Fibroblast of skin of left quadriceps (primary cell): ENCODE measurements around the gene SLC18A2.
"Not testable (repeated sequence)": the region's sequence is repeated elsewhere in the genome, so short reads cannot be mapped to it uniquely, and the experiment has no call there.

ENCODE experiments used
- DNase-seq, 2 experiments: peaks; one replicate each; pipeline ENCODE4 v3.0.0-alpha.2; 2013; ENCODE audit warnings: low read depth in 2 of 2

SLC18A2 gene

DNA sequence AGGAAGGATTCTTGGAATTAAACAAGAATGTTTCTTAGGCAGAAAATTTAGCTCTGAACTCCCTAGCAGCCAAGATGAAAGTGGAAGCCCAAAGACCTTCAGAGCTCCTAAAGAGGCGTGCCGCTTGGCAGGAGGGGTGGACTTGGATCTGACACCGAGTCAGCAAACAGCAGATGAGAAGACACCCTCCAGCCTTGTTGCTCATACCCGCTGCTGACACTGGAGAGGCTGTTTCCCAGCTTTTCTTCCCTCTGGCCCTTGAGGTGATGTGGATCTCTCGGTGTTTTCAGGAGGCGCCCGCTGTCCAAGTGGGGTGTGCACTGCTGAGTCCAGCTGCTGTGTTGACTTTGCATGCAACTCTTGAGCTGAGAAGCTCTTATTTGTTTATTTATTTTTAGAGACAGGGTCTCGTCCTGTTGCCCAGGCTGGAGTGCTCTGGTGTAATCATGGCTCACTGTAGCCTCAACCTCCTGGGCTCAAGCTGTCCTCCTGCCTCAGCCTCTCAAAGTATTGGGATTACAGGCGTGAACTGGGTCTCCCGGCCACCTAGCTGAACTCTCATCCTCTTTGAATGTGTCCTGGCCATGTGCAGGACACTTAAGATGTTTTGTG is 21.5 kb downstream of the SLC18A2 start:
- no peak for DNase-seq

DNA sequence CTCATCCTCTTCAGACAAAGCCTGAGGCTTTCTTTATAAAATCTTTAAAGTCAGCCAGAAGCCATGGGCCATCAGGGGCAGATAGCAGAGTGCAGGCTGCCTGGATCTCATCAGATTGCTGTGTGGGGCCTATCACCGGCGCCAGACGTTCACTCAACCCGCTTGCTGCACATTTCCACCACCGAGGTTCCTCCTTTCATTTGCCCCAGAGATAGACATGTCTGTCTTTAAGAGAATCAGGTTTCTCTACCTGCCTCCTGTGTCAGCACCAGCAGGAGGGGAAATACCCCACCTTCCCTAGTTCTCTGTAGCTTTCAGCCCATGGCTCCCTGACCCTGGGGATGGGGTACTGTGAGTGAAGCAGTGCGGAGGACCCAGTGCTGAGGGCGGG is 22.0 kb downstream of the SLC18A2 start:
- DNase-seq: no peak

DNA sequence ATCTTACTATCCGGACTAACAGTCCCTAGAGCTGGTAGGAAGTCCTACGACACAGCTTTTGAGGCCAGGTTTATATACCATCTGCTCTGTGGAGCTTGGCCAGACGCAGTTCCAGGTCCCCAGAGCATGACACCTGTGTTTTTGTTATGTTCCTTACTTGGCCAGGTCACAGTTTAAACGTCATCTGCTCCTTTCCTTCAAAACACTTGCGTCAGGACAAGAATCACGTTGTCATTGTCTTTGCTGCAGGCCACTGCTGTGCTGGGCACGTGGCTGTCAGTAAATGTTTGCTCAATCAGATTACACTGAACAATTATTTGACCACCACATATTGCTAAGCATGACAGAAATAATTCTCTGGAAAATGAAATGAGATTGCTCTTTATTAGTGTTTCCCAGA is 23.9 kb downstream of the SLC18A2 start:
- DNase-seq: no peak

DNA sequence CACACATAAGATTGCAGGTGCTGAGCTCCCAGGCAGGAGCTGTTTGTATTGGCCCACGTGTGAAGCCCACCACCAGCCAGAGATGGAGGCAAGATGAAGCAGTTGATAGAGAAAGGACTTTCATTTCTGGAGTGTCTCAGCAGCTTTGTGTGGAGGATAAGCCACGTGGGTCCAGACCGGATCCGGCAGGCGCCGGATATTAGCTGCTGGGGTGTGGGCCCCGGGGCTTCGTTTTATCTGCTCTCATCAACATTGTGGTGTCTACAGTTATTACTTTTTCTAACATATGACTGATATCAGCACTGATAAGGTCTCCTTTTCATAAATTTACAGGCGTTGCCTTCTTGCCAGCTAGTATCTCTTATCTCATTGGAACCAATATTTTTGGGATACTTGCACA is 25.5 kb downstream of the SLC18A2 start:
- DNase-seq: no peak

DNA sequence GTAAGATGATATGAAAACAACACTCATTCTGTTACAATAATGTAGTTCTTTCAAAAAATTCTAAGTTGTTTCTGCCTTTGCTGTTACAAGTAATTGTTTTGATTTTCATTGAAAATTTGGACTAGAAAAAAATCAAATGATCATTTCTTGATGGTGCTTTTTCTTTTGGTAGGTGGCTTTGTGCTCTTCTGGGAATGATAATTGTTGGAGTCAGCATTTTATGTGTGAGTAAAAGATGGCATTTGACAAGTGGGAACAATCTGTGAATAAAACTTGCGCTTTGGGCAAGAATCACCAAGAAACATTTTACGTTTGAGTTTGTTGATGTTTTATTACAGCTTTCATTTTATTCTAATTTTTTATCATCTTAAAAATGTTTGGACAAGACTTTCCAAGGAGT is 25.9 kb downstream of the SLC18A2 start:
- DNase-seq: no peak

DNA sequence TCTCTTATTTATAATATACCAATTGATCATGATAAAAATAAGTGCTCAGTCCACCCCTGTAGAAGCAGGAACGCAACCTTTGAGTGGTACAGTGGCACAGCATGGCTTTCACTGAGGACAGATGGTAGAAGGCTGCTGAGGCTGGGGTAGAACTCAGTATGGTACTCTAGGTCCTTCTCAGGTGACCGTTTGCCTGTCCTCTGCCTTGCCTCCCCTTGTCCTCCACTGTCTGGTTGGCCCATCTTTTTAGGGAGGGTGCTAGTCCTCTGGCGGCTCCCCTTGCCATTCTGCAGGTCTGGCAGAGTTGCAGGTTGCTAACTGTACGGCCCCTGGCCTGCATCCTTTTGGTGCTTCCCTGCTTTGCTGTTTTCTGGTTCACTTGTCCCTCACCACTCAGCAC is 27.3 kb downstream of the SLC18A2 start:
- no peak for DNase-seq

DNA sequence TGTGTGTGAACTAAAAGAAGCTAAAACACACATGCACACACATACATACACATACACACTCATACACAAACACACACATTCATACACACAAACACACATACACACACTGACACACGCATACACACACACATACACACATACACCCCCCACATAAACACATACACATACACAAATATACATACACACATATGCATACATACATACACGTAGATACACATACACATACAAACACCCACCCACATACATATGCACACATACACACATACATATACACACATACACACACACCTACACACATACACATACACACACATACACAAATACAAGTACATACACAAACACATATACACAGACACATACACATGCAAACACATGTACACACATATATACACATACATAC is 28.0 kb downstream of the SLC18A2 start:
- no peak for DNase-seq

DNA sequence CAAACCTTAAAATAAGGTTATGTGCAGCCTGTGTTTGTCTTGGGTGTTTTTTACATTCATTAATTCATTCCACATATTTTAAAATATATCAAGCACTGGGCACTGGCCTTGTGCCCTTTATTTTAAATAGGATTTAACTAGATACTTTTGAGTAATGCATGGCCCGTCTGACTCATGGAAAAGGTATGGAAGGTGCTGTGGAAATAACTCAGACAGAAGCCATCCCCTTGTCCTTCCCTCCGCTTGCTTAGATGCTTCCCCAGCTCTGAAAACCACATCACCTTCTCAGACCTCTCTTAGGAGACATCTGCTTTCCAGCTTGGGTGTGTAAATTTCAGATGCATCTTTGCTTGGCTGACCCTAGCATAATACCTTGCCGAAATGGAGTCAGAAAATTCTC is 30.5 kb downstream of the SLC18A2 start:
- DNase-seq: no peak

DNA sequence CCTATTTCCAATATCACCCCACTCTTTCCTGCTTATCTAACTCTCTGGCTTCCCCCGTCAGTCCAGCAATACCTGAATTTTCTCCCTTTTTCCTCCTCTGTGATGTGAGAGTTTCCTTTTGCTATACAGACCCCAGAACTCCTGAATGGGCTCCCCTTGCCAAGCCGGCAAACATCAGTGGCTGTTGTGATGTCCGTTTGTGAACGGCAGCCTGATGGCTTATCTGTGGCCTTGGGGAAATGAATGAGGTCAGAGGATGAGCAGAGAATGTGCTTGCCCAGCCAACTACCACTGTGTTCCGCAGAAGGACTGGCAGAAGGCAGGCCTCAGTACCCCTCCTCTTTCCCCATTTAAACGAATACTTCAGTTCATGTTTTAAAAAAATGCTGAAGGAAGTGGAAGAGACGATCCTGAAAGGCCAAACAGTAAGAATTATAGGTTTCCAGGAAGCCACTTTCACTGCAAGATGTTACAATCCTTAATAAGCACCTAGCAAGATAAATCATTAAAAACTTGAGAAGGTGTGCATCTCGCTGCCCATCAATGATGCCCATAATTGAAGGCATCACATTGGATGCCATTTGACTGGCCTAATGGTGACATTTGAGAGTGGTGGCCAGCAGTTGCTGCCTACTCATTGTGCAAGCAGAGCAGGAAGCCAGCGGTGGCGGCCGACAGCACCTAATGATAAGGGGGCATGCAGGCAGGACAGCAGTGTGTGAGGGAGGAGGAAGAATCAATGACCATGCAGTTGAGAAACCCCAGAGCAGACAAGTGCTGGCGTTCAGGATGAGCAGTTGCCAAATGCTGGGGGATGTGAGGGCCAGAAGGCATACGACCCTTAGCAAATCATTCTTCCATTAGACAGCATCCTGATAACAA is 31.5 kb downstream of the SLC18A2 start:
- DNase-seq: no peak

DNA sequence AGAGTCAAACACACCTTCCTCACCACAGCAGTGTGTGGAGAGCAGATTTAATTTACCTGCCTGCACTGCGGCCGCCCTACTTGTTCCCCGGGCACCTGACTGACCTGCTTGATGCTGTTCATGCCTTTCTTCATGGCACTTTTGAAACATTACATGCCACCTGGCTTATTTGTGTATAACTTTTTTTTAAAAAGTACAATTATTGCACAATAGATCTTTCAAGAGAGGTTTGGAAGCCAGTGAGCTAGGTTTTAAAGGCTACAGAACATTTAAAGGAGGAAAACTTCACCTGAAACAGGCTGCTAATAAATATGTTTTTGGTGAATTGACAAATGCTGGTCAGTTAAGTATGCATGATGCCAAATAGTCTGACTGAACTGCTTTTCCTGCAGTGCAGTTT is 33.1 kb downstream of the SLC18A2 start:
- DNase-seq: no peak

DNA sequence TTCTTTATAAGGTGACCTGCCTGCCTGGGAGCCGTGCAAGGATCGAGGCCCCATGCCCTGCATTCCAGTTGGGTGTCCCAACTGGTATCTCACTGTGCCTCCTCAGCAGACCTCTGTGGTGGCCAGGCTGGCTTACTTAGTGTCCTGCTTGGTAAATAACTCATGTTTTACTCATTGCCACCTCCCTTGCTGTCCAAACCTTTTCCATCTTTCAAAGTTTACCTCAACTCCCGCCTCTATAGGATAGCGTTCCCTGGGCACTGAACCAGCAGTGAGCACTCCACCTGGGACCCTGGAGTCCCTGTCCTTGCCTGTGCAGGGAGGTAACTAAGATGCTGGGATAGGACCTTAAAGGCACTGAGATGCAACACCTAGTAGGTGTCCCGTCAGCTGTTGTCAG is 33.6 kb downstream of the SLC18A2 start:
- DNase-seq: no peak

DNA sequence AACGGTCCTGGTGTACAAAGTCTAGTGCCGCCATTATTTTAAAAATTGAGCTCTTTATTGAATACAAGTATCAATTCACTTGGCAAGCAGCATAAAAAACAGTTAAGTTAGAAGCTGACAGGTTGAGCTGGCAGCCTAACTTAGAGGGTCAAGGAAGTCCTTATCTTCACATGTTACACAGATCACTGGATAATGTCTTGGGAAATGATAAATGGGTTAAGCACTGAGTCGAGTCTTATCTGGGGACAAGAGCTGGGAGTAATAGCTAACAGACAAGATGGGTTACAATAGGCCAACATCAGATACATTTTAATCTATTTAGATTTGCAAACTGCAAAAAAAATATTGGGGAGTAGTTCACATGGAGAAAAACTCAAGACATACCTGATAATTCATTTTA is 34.2 kb downstream of the SLC18A2 start:
- no peak for DNase-seq

DNA sequence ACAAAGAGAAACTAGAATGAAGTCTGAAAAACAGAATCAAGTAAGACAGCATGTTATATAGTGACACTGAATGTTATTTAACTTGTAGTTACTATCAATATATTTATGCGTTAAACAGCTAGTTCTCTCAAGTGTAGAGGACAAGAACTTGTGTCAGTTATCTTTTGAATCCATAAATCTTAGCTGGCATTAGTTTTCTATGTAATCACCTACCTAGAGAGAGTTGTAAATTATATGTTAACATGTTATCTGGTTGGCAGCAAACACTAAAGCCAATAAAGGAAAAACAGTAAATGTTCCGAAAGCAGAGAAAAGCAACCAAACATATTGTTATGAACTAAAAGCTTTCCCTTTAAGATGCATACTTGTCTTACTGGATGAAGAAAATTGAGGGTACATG is 36.8 kb downstream of the SLC18A2 start:
- DNase-seq: no peak

DNA sequence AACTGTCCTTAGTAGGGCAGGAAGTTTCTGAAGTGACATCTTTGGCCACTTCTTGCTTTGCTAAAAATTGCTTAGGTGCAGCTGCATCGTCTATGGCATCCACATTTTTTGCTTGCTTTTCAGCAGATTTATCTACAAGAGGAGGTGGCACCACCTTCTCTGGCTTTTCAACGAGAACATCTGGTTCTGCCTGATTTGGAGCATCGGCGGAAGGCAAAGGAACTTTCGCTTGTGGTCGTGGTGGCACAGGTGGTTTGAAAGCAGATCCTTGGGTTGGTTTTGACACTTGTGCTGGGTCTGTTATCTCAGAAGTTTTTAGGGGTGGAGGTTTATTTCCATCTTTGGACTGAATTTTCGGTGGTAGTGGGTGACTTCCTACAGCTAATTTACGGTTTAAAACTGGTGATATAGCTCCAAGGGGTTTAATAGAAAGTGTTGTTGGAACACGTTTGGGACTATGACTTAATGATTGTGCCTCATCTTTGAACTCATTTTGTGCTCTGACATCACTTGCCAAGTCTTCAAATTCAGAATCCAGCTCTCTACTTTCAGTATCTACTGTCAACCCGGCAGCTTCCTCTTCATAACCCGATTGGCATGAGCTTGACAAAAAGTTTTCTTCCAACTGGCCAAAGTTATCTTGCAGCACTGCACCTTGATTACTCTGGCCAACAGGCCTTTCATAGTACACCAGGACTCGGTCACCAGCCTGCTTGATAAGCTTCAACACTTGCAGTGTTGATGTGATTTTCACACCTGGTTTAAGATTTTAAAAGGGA is 44.0 kb downstream of the SLC18A2 start:
- DNase-seq: no peak

DNA sequence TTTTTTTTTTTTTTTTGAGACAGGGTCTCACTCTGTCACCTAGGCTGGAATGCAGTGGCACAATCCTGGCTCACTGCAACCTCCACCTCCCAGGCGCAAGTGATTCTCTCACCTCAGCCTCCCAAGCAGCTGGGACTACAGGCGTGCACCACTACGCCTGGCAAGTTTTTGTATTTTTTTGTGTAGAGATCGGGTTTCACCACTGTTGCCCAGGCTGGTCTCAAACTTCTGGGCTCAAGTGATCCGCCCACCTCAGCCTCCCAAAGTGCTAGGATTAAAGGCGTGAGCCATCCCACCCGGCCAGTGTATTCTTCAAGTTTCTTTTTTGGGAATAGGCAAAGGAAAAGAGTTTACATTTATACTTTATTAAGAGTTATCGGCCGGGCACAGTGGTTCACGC is 50.0 kb downstream of the SLC18A2 start:
- DNase-seq: not testable (repeated sequence)

DNA sequence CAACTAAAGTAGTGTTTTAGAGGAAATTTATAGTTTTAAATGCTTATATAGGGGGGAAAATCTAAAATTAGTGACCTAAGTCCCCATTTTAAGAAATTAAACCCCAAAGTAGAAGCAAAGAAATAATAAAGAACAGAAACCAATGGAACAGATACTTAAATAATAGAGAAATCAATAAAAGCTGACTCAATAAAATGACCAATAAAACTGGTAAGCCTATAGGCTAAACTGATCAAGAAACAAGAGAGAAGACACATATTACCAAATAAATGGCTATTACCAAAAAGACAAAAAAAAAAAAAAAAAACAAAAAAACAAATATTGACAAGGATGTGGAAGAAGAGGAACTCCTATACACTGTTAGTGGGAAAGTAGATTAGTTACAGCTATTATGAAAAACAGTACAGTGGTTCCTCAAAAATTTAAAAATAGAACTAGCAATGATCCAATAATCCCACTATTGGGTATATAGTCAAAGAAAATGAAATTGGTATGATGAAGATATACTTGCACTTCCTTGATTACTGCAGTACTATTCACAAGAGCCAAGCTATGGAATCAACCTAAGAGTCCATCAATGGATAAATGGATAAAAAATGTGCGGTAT is 53.2 kb downstream of the SLC18A2 start:
- DNase-seq: no peak

DNA sequence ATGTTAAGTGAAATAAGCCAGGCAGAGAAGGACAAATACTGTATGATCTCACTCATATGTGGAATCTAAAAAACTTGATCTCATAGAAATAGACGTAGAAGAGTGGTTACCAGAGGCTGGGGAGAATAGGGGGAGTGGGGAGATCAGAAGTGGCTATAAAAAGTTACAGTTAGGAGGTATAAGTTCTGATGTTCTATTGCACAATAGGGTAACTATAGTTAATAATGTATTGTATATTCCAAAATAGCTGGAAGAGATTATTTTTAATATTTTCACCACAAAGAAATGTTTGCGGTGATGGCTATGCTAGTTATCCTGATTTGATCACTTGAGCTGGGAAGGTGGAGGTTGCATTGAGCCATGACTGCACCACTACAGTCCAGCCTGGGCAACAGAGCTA is 53.8 kb downstream of the SLC18A2 start:
- DNase-seq: no peak

DNA sequence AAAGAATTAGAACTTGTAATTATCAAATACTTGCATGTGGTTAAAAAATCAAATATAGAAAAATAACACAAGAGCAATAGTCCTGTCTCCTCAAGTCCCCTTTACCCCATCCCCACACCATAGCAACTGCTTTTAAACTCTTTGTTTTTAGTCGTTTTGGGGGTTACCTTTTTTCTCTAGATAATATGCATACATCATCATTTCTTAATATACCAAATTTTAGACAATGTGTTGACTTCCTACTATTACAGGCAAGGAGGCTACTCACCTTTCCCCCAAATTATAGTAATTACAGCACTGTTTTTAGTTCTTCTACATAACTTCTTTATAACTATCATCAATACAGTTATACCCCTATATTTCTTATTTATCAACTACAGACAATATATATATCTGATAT is 57.3 kb downstream of the SLC18A2 start:
- no peak for DNase-seq

DNA sequence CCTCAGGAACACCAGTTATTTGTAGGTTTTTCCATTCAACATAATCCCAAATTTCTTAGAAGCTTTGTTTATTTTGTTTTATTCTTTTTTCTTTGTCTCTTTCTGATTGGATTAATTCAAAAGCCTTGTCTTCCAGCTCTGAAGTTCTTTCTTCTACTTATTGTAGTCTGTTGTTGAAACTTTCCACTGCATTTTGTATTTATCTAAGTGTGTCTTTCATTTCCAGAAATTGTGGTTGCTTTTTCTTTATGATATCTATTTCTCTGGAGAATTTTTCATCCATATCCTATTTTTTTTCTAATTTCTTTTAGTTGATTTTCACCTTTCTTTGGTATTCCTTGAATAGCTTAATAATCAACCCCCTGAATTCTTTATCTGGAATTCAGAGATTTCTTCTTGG is 58.5 kb downstream of the SLC18A2 start:
- no peak for DNase-seq

DNA sequence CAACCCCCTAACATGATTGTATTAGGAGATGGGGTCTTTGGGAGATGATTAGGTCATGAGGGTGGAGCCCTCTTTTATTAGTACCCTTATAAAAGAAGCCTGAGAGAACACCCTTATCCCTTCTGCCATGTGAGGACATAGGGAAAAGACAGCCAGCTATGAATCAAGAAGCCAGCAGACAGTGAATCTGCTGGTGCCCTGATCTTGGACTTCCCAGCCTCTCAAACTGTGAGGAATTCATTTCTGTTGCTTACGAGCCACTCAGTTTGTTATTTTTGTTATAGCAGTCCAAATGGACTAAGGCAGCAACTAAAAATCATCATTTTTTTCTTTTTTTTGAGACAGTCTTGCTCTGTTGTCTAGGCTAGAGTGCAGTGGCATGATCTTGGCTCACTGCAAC is 59.8 kb downstream of the SLC18A2 start:
- no peak for DNase-seq

DNA sequence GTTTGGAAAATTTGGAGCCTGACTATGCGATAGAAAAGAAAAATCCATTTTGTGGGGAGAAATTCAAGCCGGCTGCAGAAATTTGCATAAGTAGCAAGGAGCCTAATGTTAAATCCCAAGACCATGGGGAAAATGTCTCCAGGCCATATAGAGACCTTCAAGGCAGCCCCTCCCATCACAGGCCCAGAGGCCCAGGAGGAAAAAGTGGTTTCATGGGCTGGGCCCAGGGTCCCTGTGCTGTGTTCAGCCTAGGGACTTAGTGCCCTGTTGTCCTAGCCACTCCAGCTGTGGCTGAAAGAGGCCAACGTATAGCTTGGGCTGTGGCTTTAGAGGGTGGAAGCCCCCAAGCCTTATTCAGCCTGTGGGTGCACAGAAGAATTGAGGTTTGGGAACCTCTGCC is 62.5 kb downstream of the SLC18A2 start:
- DNase-seq: not testable (repeated sequence)

DNA sequence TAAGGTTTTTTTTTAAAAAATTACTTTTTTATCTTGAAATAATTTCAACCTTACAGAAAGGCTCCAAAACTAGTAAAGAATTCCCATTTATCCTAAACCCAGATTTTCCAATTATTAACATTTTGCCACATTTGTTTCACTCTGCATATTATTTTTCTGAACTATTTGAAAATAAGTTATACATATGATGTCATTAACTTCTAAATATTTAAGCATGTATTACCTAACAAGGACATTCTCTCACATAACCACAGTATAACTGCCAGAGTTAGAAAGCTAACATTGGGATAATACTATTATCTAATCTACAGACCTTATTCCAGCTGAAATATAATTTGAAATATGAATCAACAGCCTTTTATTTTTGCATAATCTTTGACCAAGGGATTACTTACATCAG is 65.8 kb downstream of the SLC18A2 start:
- DNase-seq: no peak
